Neural crest cell (in vitro differentiated cells): Measurements from ENCODE around the gene UFM1. TPM values are rescaled to one million over a fixed set of nuclear protein-coding genes. Genes with fewer than 3 reads are reported as not detected.

Experiments
- DNase-seq: peaks from one replicate; pipeline ENCODE4 v3.0.0; 2021; ENCODE audit warnings: low read depth, mixed read lengths, low spot score
- H3K27ac Mint-ChIP-seq: one replicate; pipeline ENCODE4 v1.8.0; 2021; ENCODE audit warnings: mild to moderate bottlenecking, mixed read lengths; ENCODE audit not compliant: unreplicated experiment
- H3K27me3 Mint-ChIP-seq: 2 replicates; pipeline ENCODE4 v1.8.0; 2021; ENCODE audit warnings: low read depth, mild to moderate bottlenecking, mixed read lengths
- H3K36me3 Mint-ChIP-seq: 2 replicates; pipeline ENCODE4 v1.8.0; 2021; ENCODE audit warnings: low read depth, mild to moderate bottlenecking, mixed read lengths
- H3K4me1 Mint-ChIP-seq: 2 replicates; pipeline ENCODE4 v1.8.0; 2021; ENCODE audit warnings: mixed read lengths
- H3K4me3 Mint-ChIP-seq: one replicate; pipeline ENCODE4 v1.8.0; 2021; ENCODE audit warnings: mild to moderate bottlenecking, mixed read lengths
- H3K9me3 Mint-ChIP-seq: 2 replicates; pipeline ENCODE4 v1.8.0; 2021; ENCODE audit warnings: mixed read lengths
- total RNA-seq: library from RNA; stranded (reverse); gene quantifications from 2 replicates; pipeline ENCODE4 v1.2.1, GENCODE V29; 2021
- TF ChIP-seq, protein P1 (sequence below): fragments of 200-600 bp; sonication (generic); conservative IDR thresholded peaks from 2 replicates; pipeline ENCODE4 v1.5.0; 2021; ENCODE audit warnings: antibody characterized with exemption, mild to moderate bottlenecking

The UFM1 gene
- total RNA-seq, 1 donor from 2014 or later: 35.7 TPM

DNA sequence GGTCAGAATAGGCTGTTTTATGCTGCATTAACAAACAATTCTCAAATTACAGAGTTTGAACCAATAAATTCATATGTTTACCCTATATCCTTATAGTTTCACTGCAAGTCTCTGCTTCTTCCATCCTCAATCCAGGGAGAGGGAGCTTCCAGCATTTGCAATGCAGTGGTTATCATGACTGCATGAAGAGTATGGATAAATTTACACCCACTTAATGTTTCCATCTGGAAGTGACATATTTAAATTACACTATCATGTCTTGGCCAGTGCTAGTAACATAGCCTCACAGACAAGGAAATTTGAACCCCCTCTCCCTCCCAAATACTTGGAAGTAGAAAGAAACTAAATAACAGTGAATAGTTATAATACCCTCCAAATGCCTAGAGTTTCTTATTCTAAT, 33.5 kb upstream of the UFM1 start:
- no peaks in the 10 kb centered on the region for H3K27me3 Mint-ChIP-seq
- no peak overlapping the region for H3K4me3 Mint-ChIP-seq
- H3K4me1 Mint-ChIP-seq: no peaks in the 10 kb centered on the region
- DNase-seq: no peak
- H3K27ac Mint-ChIP-seq: no peak overlapping the region
- peaks cover 9% of the 10 kb centered on the region for H3K9me3 Mint-ChIP-seq
- no peaks in the 10 kb centered on the region for H3K36me3 Mint-ChIP-seq
- TF ChIP-seq, protein P1, sequence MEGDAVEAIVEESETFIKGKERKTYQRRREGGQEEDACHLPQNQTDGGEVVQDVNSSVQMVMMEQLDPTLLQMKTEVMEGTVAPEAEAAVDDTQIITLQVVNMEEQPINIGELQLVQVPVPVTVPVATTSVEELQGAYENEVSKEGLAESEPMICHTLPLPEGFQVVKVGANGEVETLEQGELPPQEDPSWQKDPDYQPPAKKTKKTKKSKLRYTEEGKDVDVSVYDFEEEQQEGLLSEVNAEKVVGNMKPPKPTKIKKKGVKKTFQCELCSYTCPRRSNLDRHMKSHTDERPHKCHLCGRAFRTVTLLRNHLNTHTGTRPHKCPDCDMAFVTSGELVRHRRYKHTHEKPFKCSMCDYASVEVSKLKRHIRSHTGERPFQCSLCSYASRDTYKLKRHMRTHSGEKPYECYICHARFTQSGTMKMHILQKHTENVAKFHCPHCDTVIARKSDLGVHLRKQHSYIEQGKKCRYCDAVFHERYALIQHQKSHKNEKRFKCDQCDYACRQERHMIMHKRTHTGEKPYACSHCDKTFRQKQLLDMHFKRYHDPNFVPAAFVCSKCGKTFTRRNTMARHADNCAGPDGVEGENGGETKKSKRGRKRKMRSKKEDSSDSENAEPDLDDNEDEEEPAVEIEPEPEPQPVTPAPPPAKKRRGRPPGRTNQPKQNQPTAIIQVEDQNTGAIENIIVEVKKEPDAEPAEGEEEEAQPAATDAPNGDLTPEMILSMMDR: no peak

DNA sequence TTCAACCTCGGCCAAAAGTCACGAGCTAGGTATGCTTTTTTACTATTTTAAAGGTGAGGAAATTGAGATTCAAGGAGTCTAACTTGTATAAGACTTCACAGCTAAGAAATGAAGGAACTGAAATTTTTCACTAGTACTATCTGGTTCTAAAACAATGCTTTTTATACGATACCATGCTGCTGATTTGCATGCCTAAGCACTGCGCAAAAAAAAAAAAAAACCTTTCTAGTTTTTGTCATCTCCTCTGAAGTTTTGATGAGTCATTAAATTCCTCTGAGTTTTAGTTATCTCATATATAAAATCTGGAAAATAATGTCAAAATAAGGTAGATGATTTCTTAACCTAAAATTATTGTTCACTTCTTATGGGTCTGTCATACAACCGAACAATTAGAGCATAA, 28.0 kb upstream of the UFM1 start:
- Mint-ChIP-seq H3K27me3 (no peaks in the 10 kb centered on the region), H3K27ac (no peak overlapping the region), H3K4me3 (no peak overlapping the region), H3K4me1 (no peaks in the 10 kb centered on the region), H3K9me3 (peaks cover 15% of the 10 kb centered on the region), H3K36me3 (no peaks in the 10 kb centered on the region)
- no peak for DNase-seq
- TF ChIP-seq, protein P1: no peak

DNA sequence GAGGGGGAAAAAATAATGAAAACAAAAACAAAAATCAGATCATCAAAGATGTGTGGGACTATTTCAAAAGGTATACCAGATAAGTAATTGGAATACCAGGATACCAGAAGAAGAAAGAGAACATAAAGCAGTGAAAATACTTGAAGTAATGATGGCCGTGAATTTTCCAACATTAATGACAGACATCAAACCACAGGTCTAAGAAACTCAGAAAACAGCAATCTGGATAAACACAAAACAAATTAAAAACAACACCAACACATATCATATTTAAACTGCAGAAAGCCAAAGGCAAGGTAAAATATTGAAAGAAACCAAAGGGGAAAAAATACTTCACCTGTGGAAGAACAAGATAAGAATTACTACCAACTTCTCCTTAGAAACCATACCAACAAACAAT, 24.2 kb upstream of the UFM1 start:
- H3K4me1 Mint-ChIP-seq: no peaks in the 10 kb centered on the region
- no peaks in the 10 kb centered on the region for H3K36me3 Mint-ChIP-seq
- H3K4me3 Mint-ChIP-seq: no peak overlapping the region
- H3K27ac Mint-ChIP-seq: no peak overlapping the region
- H3K27me3 Mint-ChIP-seq: no peaks in the 10 kb centered on the region
- DNase-seq: no peak
- TF ChIP-seq, protein P1: no peak
- H3K9me3 Mint-ChIP-seq: peaks cover 10% of the 10 kb centered on the region

DNA sequence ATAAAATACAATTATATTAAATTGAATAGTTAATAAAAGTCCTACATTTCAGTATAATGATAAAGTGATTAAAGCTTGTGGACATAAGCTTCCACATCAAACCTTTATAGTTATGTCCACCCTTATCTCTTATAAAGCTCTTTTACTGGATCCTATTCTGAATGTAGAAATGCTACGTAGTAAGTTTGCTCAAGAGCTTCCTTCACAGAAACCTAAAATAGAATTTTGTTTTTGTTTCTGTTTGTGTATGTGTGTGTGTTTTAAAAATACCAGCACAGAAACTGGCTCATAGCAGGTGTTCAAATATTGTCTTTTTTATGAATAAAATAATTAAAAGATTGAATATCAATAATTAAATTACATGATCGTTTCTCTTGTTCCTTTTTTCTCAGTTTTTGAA, 21.0 kb upstream of the UFM1 start:
- no peak for DNase-seq
- no peaks in the 10 kb centered on the region for H3K27me3 Mint-ChIP-seq
- H3K27ac Mint-ChIP-seq: no peak overlapping the region
- TF ChIP-seq, protein P1: no peak
- H3K9me3 Mint-ChIP-seq: peaks cover 10% of the 10 kb centered on the region
- H3K4me3 Mint-ChIP-seq: no peak overlapping the region
- H3K36me3 Mint-ChIP-seq: no peaks in the 10 kb centered on the region
- H3K4me1 Mint-ChIP-seq: no peaks in the 10 kb centered on the region

DNA sequence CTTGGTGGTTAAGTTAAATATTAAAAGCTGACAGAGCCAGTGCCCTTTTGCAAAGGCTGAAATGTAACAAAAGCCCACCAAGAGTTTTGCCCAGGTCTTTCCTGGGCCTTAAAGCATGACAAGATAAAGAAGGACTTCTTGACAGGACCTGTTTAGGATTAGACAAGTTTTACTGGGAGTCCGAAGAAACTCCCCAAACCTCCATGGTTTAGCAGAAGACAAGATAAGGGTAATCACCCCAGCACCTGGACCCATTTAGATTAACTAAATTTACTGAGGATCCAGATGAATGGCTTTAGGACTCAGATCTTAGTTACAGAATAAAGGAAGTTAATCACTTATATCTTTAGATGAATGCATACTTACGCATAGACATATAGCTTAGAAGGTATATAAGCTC, 14.8 kb upstream of the UFM1 start:
- no peaks in the 10 kb centered on the region for H3K27me3 Mint-ChIP-seq
- DNase-seq: no peak
- no peaks in the 10 kb centered on the region for H3K4me1 Mint-ChIP-seq
- H3K36me3 Mint-ChIP-seq: no peaks in the 10 kb centered on the region
- TF ChIP-seq, protein P1: no peak
- H3K4me3 Mint-ChIP-seq: no peak overlapping the region
- no peaks in the 10 kb centered on the region for H3K9me3 Mint-ChIP-seq
- no peak overlapping the region for H3K27ac Mint-ChIP-seq

DNA sequence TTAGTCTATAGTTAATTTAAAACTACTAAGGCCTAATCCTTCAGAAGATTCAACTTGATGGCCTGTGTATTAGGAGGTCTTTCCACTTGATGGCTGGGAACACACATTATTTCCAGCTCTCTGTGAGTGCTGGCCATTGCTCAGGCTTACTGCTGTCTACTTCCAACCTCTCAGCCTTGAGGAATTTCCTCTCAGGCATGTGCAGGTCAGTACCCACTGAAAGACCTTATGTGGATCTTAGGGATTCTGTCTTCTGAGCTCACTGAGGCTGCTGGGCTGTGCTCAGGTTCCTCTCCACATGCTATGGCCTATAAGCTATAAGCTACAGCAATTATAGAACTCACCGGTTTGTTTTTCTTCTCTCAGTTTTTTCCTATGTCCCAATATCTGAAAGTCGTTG, 11.6 kb upstream of the UFM1 start:
- no peaks in the 10 kb centered on the region for H3K4me1 Mint-ChIP-seq
- H3K36me3 Mint-ChIP-seq: no peaks in the 10 kb centered on the region
- H3K27ac Mint-ChIP-seq: no peak overlapping the region
- no peak overlapping the region for H3K4me3 Mint-ChIP-seq
- no peaks in the 10 kb centered on the region for H3K9me3 Mint-ChIP-seq
- no peak for DNase-seq
- TF ChIP-seq, protein P1: no peak
- no peaks in the 10 kb centered on the region for H3K27me3 Mint-ChIP-seq
